K562 (cell line): ENCODE data around the gene TANC1. TPM values are rescaled to one million over a fixed set of nuclear protein-coding genes. Genes with fewer than 3 reads are reported as not detected.

Experiments
- ATAC-seq: fragments of 200-7000 bp; cut with Tn5 transposase; 3 replicates; pipeline ENCODE4 v1.9.1; 2020; ENCODE audit warnings: moderate library complexity
- BruUV-seq: library from RNA; stranded (reverse); fragments of 400-500 nt; replicated peaks from 2 replicates; lab custom pipeline; 2021; lab: Mats Ljungman, UMichigan
- CTCF ChIA-PET: fragments of 300-600 bp; formaldehyde crosslinking; extraction: SDS; loops from one replicate; lab custom pipeline; 2021; ENCODE audit warnings: low intra/inter-chr PET ratio; lab: Yijun Ruan, JAX
- POLR2A ChIA-PET: fragments of 300-600, 350-650 bp; sonication (Branson Sonifier 250); formaldehyde crosslinking; extraction: SDS; loops from one replicate; lab custom pipeline; 2021; ENCODE audit warnings: antibody characterized with exemption, inconsistent platforms; lab: Yijun Ruan, JAX
- DNase-seq, 4 experiments: peaks; one replicate each; pipeline versions ENCODE4 v3.0.0 to v3.0.0-alpha.2; 2011 to 2018; ENCODE audit warnings: low spot score in 3 of 4, mixed read lengths in 3 of 4; ENCODE audit errors: extremely low read depth in 1 of 4
- FAIRE-seq: peaks from 2 replicates; lab custom pipeline; 2011; peaks lifted over from hg19 to GRCh38; lab: Jason Lieb, UNC
- H2AFZ ChIP-seq: 2 replicates; pipeline ENCODE4 v1.6.0; 2011; ENCODE audit warnings: low read depth, low read length, control low read depth, inconsistent platforms
- H3K27ac ChIP-seq: fragments of 200-600 bp; 3 replicates; pipeline ENCODE4 v1.8.0; 2011; ENCODE audit warnings: low read depth, mild to moderate bottlenecking, control low read depth, inconsistent platforms, low read length, moderate library complexity, mixed read lengths; ENCODE audit errors: extremely low read depth
- H3K27me3 ChIP-seq, 2 experiments: fragments of 300-600 bp in 1 of 2; 2 replicates in 1 of 2; 3 replicates in 1 of 2; pipeline versions ENCODE4 v1.6.0 to v1.8.0; 2011; ENCODE audit warnings: inconsistent platforms in 2 of 2, low read length in 2 of 2, mild to moderate bottlenecking in 1 of 2, mixed read lengths in 1 of 2, moderate library complexity in 1 of 2; ENCODE audit not compliant: control insufficient read depth in 2 of 2, insufficient read depth in 2 of 2
- H3K36me3 ChIP-seq: fragments of 300-600 bp; 3 replicates; pipeline ENCODE4 v1.8.0; 2011; ENCODE audit warnings: mild to moderate bottlenecking, low read length, inconsistent platforms; ENCODE audit not compliant: control insufficient read depth, insufficient read depth
- H3K4me1 ChIP-seq, 2 experiments: fragments of 200-600 bp in 1 of 2; replicated peaks in 1 of 2; 2 replicates in 1 of 2; 3 replicates in 1 of 2; pipeline versions ENCODE4 v1.5.1 to v1.8.0; 2011; ENCODE audit warnings: inconsistent platforms in 2 of 2, low read length in 2 of 2, mild to moderate bottlenecking in 1 of 2, mixed read lengths in 1 of 2, moderate library complexity in 1 of 2; ENCODE audit not compliant: control insufficient read depth in 2 of 2, insufficient read depth in 2 of 2
- H3K4me2 ChIP-seq: 2 replicates; pipeline ENCODE4 v1.6.1; 2011; ENCODE audit warnings: low read length, control low read depth, inconsistent platforms, mixed read lengths; ENCODE audit not compliant: insufficient read depth
- H3K4me3 ChIP-seq: fragments of 200-600 bp; sonication (generic), shearing (Covaris generic); 2 replicates; pipeline ENCODE4 v1.5.1; 2016; ENCODE audit warnings: control low read depth, inconsistent platforms
- H3K79me2 ChIP-seq: fragments of 200-600 bp; 3 replicates; pipeline ENCODE4 v1.8.0; 2011; ENCODE audit warnings: low read length, inconsistent platforms; ENCODE audit not compliant: control insufficient read depth, insufficient read depth
- H3K9ac ChIP-seq, 2 experiments: 2 replicates each; pipeline versions ENCODE4 v1.6.0 to v1.6.1; 2011; ENCODE audit warnings: low read depth in 2 of 2, low read length in 2 of 2, control low read depth in 1 of 2, inconsistent platforms in 1 of 2, mild to moderate bottlenecking in 1 of 2, mixed read lengths in 1 of 2; ENCODE audit not compliant: insufficient read depth in 1 of 2
- H3K9me1 ChIP-seq: one replicate; pipeline ENCODE4 v1.6.0; 2011; ENCODE audit warnings: inconsistent platforms, mild to moderate bottlenecking, low read length, moderate library complexity; ENCODE audit not compliant: control insufficient read depth, insufficient read depth
- H3K9me3 ChIP-seq: replicated peaks from 2 replicates; pipeline ENCODE4 v1.5.1; 2011; ENCODE audit warnings: low read depth, low read length, inconsistent platforms; ENCODE audit not compliant: control insufficient read depth, insufficient read depth
- H4K20me1 ChIP-seq: replicated peaks from 2 replicates; pipeline ENCODE4 v1.6.1; 2011; ENCODE audit warnings: low read length, inconsistent platforms, mixed read lengths; ENCODE audit not compliant: control insufficient read depth, insufficient read depth
- ERF ChIP-seq: fragments of 450-650 bp; formaldehyde crosslinking; IDR thresholded peaks from 2 replicates; pipeline ENCODE4 v1.4.0; 2020; ENCODE audit warnings: mild to moderate bottlenecking, mixed read lengths
- GABPA ChIP-seq: fragments of 200-800 bp; sonication (Bioruptor generic); conservative IDR thresholded peaks from 2 replicates; pipeline ENCODE4 v1.6.1; 2016; ENCODE audit warnings: low read depth, missing genetic modification characterization, missing compliant biosample characterization
- GTF2F1 ChIP-seq: IDR thresholded peaks from 2 replicates; pipeline ENCODE4 v1.6.1; 2011; ENCODE audit warnings: low read depth, low read length, improper control_type of control experiment
- HDAC1 ChIP-seq, 2 experiments: fragments of 450-650 bp; IDR thresholded peaks; 2 replicates each; pipeline ENCODE4 v1.6.1; 2016 to 2017; ENCODE audit warnings: inconsistent platforms in 1 of 2, mild to moderate bottlenecking in 1 of 2, moderate library complexity in 1 of 2
- KAT8 ChIP-seq: fragments of 450-650 bp; IDR thresholded peaks from 2 replicates; pipeline ENCODE4 v1.6.1; 2016; ENCODE audit warnings: low read depth, mild to moderate bottlenecking
- MBD2 ChIP-seq: sonication (generic); IDR thresholded peaks from 2 replicates; pipeline ENCODE4 v1.6.1; 2016; ENCODE audit warnings: low read depth, borderline replicate concordance
- PTBP1 ChIP-seq: fragments of 200-400 bp; formaldehyde crosslinking; IDR thresholded peaks from 2 replicates; pipeline ENCODE4 v1.6.1; 2017; ENCODE audit warnings: low read depth, low read length
- RBFOX2 ChIP-seq: fragments of 200-400 bp; formaldehyde crosslinking; IDR thresholded peaks from 2 replicates; pipeline ENCODE4 v1.6.1; 2017; ENCODE audit warnings: low read depth, mild to moderate bottlenecking, low read length, moderate library complexity
- RBM25 ChIP-seq: fragments of 200-400 bp; formaldehyde crosslinking; IDR thresholded peaks from 2 replicates; pipeline ENCODE4 v1.6.1; 2018; ENCODE audit warnings: low read length, low read depth, moderate library complexity; ENCODE audit not compliant: severe bottlenecking
- SAFB2 ChIP-seq: fragments of 200-400 bp; formaldehyde crosslinking; IDR thresholded peaks from 2 replicates; pipeline ENCODE4 v1.6.1; 2018; ENCODE audit warnings: borderline replicate concordance, low read length, low read depth, moderate library complexity; ENCODE audit not compliant: severe bottlenecking
- SMAD4 ChIP-seq: fragments of 250-450 bp; sonication (Bioruptor Pico); conservative IDR thresholded peaks from 2 replicates; pipeline ENCODE4 v1.8.0; 2021; ENCODE audit warnings: inconsistent platforms, mild to moderate bottlenecking, moderate library complexity
- SRSF7 ChIP-seq: fragments of 200-400 bp; formaldehyde crosslinking; optimal IDR thresholded peaks from 2 replicates; pipeline ENCODE3; 2017; ENCODE audit warnings: mild to moderate bottlenecking, low read depth, low read length
- ZNF274 ChIP-seq: IDR thresholded peaks from 2 replicates; pipeline ENCODE4 v1.6.1; 2011; ENCODE audit warnings: low read depth, mild to moderate bottlenecking, low read length, moderate library complexity, borderline replicate concordance
- WGBS: fragments of 100-300 bp; shearing (Covaris generic); methylation state at CpG from one replicate; pipeline ENCODE4 v1.1.6; 2016; ENCODE audit warnings: low coverage, mixed read lengths; ENCODE audit not compliant: insufficient coverage; ENCODE audit errors: missing lambda C conversion rate; 5-methylcytosine and 5-hydroxymethylcytosine counted together
- in situ Hi-C: fragments of 300-500 bp; cut with MboI; formaldehyde crosslinking; loops from 4 replicates; pipeline ENCODE4 v1.15.0; 2018; ENCODE audit warnings: inconsistent platforms, mixed read lengths
- intact Hi-C: fragments of 100-400 bp; cut with micrococcal nuclease; formaldehyde crosslinking; loops from 2 replicates; pipeline ENCODE4 v1.14.2; 2022
- polyA plus RNA-seq, 8 experiments: library from polyadenylated mRNA; depleted of rRNA in 4 of 8; stranded (reverse) in 5 of 8; unstranded in 3 of 8; fragments of >200 nt; fragmentation: Nextera tagmentation in 2 of 8; fragmentation: Illumina TruSeq in 1 of 8; extraction: Ambion mirVana in 2 of 8; extraction: Trizol in 1 of 8; gene quantifications; 2 replicates each; pipeline versions ENCODE4 v1.2.1 to v1.2.3, GENCODE V29; 2011 to 2014; ENCODE audit warnings: inconsistent platforms in 1 of 8, missing spikeins in 1 of 8
- total RNA-seq, 7 experiments: library from RNA; depleted of rRNA in 6 of 7; stranded (reverse); fragments of >200 nt in 6 of 7; fragmentation: Illumina TruSeq in 2 of 7; extraction: Trizol in 2 of 7; gene quantifications; 2 replicates each; pipeline versions ENCODE4 v1.2.1 to v1.2.3, GENCODE V29; 2011 to 2021; ENCODE audit warnings: low replicate concordance in 1 of 7

Gene TANC1
- total and polyA plus RNA-seq, 9 of the 15 experiments (the other 6 are each of a cell fraction or from before 2014, with no cell fraction given): under 0.01 to 0.20 (median 0.07) TPM; not detected in 1

- H3K9ac ChIP-seq: no peak overlapping the region
- no peak for DNase-seq
- peaks cover 4 to 8% of the 10 kb centered on the region in 2 experiments for H3K4me1 ChIP-seq
- no peaks in the 10 kb centered on the region for H3K36me3 ChIP-seq
- in situ Hi-C loops: no loop called here
- WGBS: 22% methylated on average over 2 of the region's 2 CpGs
- ATAC-seq: no peak
- no peak for FAIRE-seq
- H3K9me3 ChIP-seq: no peaks in the 10 kb centered on the region
- ChIA-PET POLR2A (interaction anchor here (0.9 kb wide), 1 partner anchor 20 kb away, joined by 4 read pairs; no protein-coding TSS in a partner anchor), CTCF (no interaction called here)
- H3K27me3 ChIP-seq: no peaks in the 10 kb centered on the region
- no peak overlapping the region for H3K4me3 ChIP-seq
- H2AFZ ChIP-seq: peak overlapping the region; percentile 89
- no TSS peak for BruUV-seq
- H4K20me1 ChIP-seq: no peaks in the 10 kb centered on the region
- H3K79me2 ChIP-seq: no peaks in the 10 kb centered on the region
- no peaks in the 10 kb centered on the region for H3K9me1 ChIP-seq
- H3K4me2 ChIP-seq: no peak overlapping the region
- TF ChIP-seq SMAD4 (CRISPR knock-in tag) (no peak), RBM25 (no peak), ZNF274 (no peak), MBD2 (no peak), PTBP1 (no peak), GABPA (no peak), RBFOX2 (no peak), SRSF7 (no peak), SAFB2 (no peak), GTF2F1 (no peak), HDAC1 (IDR thresholded peaks at IDR 0.05) (no peak), KAT8 (no peak), ERF (CRISPR knock-in tag) (no peak)
- intact Hi-C loops: no loop called here
- no peak overlapping the region for H3K27ac ChIP-seq
Measured at GRCh38 chr2:159071190-159071915, 102.9 kb downstream of the TANC1 start.
